GM18873 (cell line): ENCODE data around the gene GBE1.

Source experiments
- ATAC-seq: cut with Tn5 transposase; IDR thresholded peaks from one replicate; pipeline ENCODE4 v1.9.1; 2021; ENCODE audit warnings: mild to moderate bottlenecking, moderate library complexity, moderate number of reproducible peaks; ENCODE audit not compliant: unreplicated experiment, low FRiP score

Gene GBE1

DNA sequence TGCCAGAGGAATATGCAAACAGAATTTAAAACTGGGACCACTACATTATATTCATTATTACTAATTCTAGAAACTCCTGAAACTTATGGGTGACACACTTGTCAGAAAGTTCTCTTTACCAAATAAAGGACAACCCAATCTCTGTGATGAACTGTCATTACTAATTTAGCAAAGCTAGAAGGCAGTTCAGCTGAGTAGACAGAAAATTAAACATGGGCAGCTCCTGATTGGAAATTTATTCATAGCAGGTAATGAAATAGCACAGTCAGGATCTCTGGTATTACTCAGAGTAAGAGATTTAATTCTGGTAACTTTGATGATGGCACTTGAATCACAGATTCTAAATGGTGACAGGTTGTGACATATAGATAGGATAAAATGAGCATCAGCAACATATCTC lies 123.0 kb downstream of the GBE1 start:
- no peak for ATAC-seq

- ATAC-seq = no peak
These were observed 128.8 kb downstream of the GBE1 start for GRCh38 chr3:81632659-81633058.

DNA sequence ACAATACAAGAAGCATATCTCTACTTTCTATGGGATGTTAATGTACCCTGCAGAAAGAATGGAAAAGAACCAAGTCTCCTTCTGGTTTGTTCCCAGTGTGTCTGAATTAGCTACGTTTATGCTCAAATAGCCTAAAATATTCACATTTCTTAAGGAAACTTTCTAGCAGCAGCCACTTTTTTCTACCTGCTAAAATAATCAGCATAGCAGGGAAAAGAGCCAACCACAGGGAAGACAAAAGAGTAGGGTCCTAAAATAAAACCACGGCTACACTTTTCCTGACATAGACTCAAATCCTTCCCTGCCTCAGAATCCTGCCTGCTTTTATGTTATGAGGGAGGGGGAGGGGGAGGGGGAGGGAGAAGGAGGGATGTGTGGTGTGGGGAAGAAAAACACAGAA lies 136.7 kb downstream of the GBE1 start:
- no peak for ATAC-seq

GRCh38 chr3:81622395-81622794 lies 139.1 kb downstream of the GBE1 start:
- ATAC-seq = no peak

DNA sequence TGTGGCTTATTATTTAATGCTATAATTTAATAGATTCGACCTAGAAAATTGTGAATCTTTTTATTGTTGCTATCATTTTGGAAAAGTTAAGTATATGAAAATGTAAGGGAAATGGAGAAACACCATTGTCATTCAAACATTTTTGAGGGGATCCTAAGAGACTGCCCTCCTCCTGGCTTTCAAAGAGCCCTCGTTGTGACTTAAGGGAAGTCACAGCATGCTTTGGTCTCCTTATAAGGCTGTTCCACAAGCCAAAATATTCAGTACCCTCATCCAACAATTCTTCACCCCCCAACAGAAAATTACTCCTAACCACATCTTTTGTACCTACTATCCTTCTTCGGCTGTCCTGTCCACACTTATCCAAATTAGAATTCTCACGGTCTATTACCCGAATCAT lies 140.2 kb downstream of the GBE1 start:
- ATAC-seq = no peak

- no peak for ATAC-seq
These were observed 140.6 kb downstream of the GBE1 start for GRCh38 chr3:81620849-81621248.

- ATAC-seq = no peak
These were observed 148.7 kb downstream of the GBE1 start for GRCh38 chr3:81612768-81613167.

- no peak for ATAC-seq
These were observed 158.7 kb downstream of the GBE1 start for GRCh38 chr3:81602781-81603180.

DNA sequence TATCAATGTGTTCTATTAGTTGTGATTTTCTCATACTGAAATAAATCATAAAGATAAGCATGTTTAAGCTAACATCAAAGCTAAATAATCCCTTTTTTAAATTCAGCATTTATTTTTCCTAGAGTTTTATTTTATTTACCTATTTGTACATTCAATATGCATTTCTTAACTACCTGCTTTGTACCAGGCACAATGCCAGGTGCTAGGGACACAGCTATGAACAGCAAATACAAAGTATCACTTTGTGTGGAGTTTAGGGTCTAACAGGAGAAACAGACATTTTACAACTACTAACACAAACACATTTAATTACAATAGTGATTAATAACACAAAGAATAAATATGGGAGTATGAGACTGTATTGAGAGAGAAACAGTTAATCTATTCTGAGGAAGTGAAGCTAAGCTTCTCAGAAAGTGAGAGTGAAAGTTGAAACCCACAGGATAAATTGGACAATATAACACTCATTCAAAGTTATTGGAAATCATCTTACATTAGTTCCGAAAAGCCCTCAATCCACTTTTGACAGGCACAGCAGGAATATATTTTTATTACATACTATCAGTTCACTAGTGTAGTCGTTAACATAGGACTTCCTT lies 159.6 kb downstream of the GBE1 start:
- ATAC-seq = no peak

GRCh38 chr3:81592101-81592500 lies 169.3 kb downstream of the GBE1 start:
- no peak for ATAC-seq

DNA sequence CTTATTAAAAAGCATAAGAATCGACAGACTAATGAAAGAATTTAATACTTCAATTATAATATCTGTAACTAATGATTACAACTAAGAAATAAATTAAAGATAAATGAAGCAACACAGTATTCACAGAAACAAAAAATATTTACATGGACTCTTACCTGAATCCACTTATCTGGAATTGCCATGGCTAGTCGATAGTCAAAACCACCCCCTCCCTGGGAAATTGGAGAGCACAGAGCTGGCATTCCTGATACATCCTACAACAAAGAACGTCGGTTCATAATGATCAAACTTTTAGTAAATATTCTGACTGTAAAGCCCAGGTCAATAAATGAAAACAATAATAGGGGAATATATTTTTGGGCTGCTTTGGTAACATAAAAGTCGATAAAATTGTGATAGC lies 175.5 kb downstream of the GBE1 start:
- ATAC-seq = no peak

- ATAC-seq = no peak
These were observed 176.4 kb downstream of the GBE1 start for GRCh38 chr3:81585056-81585455.

DNA sequence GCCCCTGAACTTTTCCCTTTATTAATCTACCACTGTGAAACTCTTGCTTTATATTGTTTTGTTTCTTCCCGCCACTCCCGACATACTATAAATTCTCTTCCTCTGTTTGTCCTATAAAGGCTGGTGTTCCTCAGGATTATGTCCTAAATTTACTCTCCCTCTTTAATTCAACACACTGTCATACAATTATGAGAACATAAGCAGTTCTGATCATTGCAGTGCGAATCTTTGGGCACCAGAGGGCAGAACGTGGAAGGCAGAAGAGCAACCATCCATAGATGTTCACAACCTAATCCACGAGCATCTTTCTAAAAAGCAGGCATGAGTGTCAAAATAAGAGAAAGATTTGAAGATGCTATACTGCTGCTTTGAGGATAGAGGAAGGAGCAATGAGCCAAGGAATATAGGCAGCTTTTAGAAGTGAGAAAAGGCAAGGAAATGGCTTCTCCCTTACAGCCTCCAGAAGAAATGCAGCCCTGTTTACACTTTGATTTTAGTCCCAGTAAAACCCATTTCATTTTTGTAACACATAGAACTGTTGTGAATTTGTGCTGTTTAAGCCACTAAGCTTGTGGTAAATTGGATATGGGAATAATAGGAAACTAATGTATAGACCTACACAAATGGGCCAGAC lies 179.4 kb downstream of the GBE1 start:
- no peak for ATAC-seq

DNA sequence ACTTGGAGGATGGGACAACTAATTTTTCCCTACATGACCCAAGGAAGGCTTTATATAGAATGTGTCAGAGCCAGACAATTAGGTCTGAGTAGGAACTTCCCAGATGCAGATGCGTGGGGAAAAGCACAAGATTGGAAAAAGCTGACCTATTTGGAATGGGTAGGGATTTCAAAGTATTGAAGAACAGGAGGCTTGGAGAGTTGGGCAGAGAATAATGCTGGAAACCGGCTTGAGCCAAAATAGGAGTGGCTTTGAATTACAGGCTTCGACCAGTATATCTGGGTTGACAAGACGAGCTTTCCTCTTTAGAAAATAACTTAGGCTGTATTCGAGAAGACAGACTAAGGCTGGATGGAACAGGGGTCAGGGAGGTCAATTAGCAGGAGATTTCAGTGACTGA lies 181.1 kb downstream of the GBE1 start:
- no peak for ATAC-seq

DNA sequence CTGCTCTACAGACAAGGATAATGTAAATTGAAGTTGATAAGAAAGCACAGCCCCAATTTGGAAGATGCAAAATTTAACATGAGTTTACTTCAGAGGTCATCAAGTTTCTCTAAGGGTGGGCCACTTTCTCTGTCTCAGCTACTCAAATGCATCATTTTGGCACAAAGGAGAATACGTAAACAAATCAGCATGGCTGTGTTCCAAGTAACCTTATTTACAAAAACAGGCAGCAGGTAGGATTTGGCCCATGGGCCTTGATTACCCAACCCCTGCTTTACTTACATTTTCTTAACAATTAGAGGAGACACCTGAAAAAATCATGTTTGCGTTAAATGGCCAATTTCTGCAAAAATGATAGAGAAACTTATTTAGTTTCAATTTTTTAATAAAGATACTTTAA lies 181.7 kb downstream of the GBE1 start:
- ATAC-seq = no peak

DNA sequence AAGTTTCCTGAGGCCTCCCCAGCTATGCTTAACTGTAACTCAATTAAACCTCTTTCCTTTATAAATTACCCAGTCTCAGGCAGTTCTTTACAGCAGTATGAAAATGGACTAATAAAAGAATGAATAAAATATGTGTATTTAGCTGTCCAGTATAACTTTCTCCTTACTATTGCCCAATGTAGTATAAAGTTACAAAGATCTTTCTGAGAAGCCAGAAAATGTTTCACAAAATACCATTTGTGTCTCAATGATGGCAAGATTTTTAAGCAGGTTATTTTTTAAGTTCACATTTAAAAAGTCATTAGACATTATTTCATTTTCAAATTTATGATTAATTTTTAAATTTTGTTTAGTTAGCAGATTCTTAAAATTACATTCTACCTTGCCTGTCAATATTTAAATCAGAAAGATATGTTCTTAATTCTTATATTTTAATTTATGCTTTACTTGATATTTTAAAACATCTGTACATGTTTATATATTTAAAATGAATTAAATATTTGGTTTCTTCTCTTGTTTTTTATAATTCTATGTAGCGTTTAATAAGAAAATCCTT lies 189.2 kb downstream of the GBE1 start:
- no peak for ATAC-seq

DNA sequence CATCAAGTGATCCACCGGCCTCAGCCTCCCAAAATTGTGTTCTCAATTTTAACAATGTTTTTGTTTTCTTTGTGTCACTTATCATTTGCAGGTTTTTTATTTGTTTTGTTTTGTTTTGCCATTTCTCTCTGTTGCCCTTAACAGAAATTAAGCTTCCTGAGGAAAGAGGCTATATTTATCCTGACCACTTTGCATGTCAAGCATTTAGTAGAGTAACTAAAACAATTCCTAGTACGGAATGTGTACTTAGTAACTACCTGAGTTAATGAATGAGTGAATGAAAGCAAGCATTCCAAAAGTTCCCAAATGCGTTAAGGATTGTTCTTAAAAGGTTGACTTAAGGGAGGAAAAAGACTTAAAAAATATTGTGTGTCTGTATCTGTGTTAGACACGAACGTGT lies 193.1 kb downstream of the GBE1 start:
- ATAC-seq = no peak

- no peak for ATAC-seq
These were observed 196.4 kb downstream of the GBE1 start for GRCh38 chr3:81565041-81565440.

GRCh38 chr3:81558106-81558505 lies 203.3 kb downstream of the GBE1 start:
- no peak for ATAC-seq

- no peak for ATAC-seq
These were observed 206.6 kb downstream of the GBE1 start for GRCh38 chr3:81554801-81555200.

DNA sequence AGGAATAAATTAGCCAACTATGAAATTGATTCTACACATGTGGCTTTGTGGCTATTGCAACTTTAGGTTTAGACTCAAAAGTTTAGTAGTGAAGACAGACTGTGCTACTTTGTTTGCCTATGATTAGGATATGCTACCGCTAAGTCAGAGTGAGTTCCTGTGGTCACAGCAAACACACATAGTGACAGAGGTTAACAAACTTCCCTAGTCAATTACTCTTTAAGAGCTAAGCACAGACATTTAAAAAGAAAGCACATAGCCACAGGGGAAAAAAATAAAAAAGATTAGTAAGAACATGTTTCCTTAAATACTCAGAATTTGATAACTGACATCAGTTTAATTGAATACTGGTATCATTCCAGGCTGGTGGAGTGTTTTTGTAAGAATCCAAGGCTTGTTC lies 207.1 kb downstream of the GBE1 start:
- no peak for ATAC-seq

GRCh38 chr3:81550415-81550814 lies 211.0 kb downstream of the GBE1 start:
- no peak for ATAC-seq
